Caco-2 (cell line): Measurements from ENCODE around the gene SYTL5. TPM values are rescaled to one million over a fixed set of nuclear protein-coding genes. Genes with fewer than 3 reads are reported as not detected.

Experiments
- BruUV-seq: library from RNA; stranded (reverse); fragments of 400-500 nt; replicated peaks from 2 replicates; lab custom pipeline; 2021; lab: Mats Ljungman, UMichigan
- CTCF ChIA-PET: fragments of 300-600 bp; sonication (Branson Sonifier 250); formaldehyde crosslinking; loops from one replicate; lab custom pipeline; 2022; ENCODE audit warnings: antibody characterized with exemption; lab: Charles Lee
- POLR2A ChIA-PET: fragments of 300-600 bp; sonication (Branson Sonifier 250); formaldehyde crosslinking; loops from one replicate; lab custom pipeline; 2022; ENCODE audit warnings: antibody characterized with exemption; lab: Charles Lee
- DNase-seq, 2 experiments: peaks; one replicate each; pipeline versions ENCODE4 v3.0.0 to v3.0.0-alpha.2; 2020 to 2022
- H3K27me3 ChIP-seq: replicated peaks from 2 replicates; pipeline ENCODE4 v1.6.0; 2011; ENCODE audit warnings: low read length; ENCODE audit not compliant: control insufficient read depth, insufficient read depth
- H3K36me3 ChIP-seq: 2 replicates; pipeline ENCODE4 v1.5.1; 2011; ENCODE audit warnings: low read length; ENCODE audit not compliant: control insufficient read depth, insufficient read depth
- H3K4me1 ChIP-seq: fragments of 250-450 bp; sonication (Bioruptor Pico); 2 replicates; pipeline ENCODE4 v1.5.1; 2020; ENCODE audit warnings: mild to moderate bottlenecking
- H3K4me3 ChIP-seq: 2 replicates; pipeline ENCODE4 v1.5.1; 2011; ENCODE audit warnings: low read depth, mild to moderate bottlenecking, control low read depth, low read length
- H3K9me3 ChIP-seq: fragments of 250-450 bp; sonication (Bioruptor Pico); 2 replicates; pipeline ENCODE4 v1.5.1; 2020; ENCODE audit warnings: mild to moderate bottlenecking, moderate library complexity
- H3K27ac Mint-ChIP-seq: one replicate; pipeline ENCODE4 v1.8.0; 2022; ENCODE audit warnings: mixed read lengths; ENCODE audit not compliant: unreplicated experiment
- H3K27me3 Mint-ChIP-seq: one replicate; pipeline ENCODE4 v1.8.0; 2022; ENCODE audit warnings: mixed read lengths; ENCODE audit not compliant: insufficient read depth, unreplicated experiment
- H3K36me3 Mint-ChIP-seq: one replicate; pipeline ENCODE4 v1.8.0; 2022; ENCODE audit warnings: mild to moderate bottlenecking, mixed read lengths; ENCODE audit not compliant: insufficient read depth, unreplicated experiment
- H3K4me1 Mint-ChIP-seq: one replicate; pipeline ENCODE4 v1.8.0; 2022; ENCODE audit warnings: low read depth, mixed read lengths; ENCODE audit not compliant: unreplicated experiment
- H3K4me3 Mint-ChIP-seq: one replicate; pipeline ENCODE4 v1.8.0; 2022; ENCODE audit warnings: mild to moderate bottlenecking, moderate library complexity, mixed read lengths; ENCODE audit not compliant: unreplicated experiment
- H3K9me3 Mint-ChIP-seq: one replicate; pipeline ENCODE4 v1.8.0; 2022; ENCODE audit warnings: mixed read lengths; ENCODE audit not compliant: unreplicated experiment
- intact Hi-C: fragments of 100-400 bp; cut with micrococcal nuclease; formaldehyde crosslinking; loops from one replicate; pipeline ENCODE4 v1.10.0; 2022; ENCODE audit not compliant: unreplicated experiment
- total RNA-seq: library from RNA; stranded (reverse); gene quantifications from 2 replicates; pipeline ENCODE4 v1.2.3, GENCODE V29; 2022
- TF ChIP-seq, protein P1 (sequence below), 2 experiments: fragments of 200-600 bp in 1 of 2; IDR thresholded peaks; 1 replicate in 1 of 2; 2 replicates in 1 of 2; pipeline versions ENCODE4 v1.5.1 to v1.8.0; 2011 to 2022; ENCODE audit warnings: antibody characterized with exemption in 1 of 2, control low read depth in 1 of 2, inconsistent platforms in 1 of 2, low read depth in 1 of 2, low read length in 1 of 2, mild to moderate bottlenecking in 1 of 2, moderate library complexity in 1 of 2; ENCODE audit not compliant: insufficient read depth in 1 of 2, severe bottlenecking in 1 of 2, unreplicated experiment in 1 of 2

The SYTL5 gene
- total RNA-seq, 1 experiment from 2014 or later: 8.9 TPM

- Histone ChIP-seq H3K36me3 (no peaks in the 10 kb centered on the region), H3K4me3 (no peak overlapping the region), H3K27me3 (no peaks in the 10 kb centered on the region), H3K4me1 (no peaks in the 10 kb centered on the region), H3K9me3 (no peaks in the 10 kb centered on the region)
- peaks cover 5% of the 10 kb centered on the region for H3K36me3 Mint-ChIP-seq
- ChIA-PET POLR2A (no interaction called here), CTCF (no interaction called here)
- no peaks in the 10 kb centered on the region for H3K9me3 Mint-ChIP-seq
- no peak overlapping the region for H3K27ac Mint-ChIP-seq
- intact Hi-C loops: no loop called here
- no TSS peak for BruUV-seq
- no peak overlapping the region for H3K4me3 Mint-ChIP-seq
- no peak for DNase-seq
- no peaks in the 10 kb centered on the region for H3K27me3 Mint-ChIP-seq
- H3K4me1 Mint-ChIP-seq: no peaks in the 10 kb centered on the region
- TF ChIP-seq, protein P1, sequence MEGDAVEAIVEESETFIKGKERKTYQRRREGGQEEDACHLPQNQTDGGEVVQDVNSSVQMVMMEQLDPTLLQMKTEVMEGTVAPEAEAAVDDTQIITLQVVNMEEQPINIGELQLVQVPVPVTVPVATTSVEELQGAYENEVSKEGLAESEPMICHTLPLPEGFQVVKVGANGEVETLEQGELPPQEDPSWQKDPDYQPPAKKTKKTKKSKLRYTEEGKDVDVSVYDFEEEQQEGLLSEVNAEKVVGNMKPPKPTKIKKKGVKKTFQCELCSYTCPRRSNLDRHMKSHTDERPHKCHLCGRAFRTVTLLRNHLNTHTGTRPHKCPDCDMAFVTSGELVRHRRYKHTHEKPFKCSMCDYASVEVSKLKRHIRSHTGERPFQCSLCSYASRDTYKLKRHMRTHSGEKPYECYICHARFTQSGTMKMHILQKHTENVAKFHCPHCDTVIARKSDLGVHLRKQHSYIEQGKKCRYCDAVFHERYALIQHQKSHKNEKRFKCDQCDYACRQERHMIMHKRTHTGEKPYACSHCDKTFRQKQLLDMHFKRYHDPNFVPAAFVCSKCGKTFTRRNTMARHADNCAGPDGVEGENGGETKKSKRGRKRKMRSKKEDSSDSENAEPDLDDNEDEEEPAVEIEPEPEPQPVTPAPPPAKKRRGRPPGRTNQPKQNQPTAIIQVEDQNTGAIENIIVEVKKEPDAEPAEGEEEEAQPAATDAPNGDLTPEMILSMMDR (IDR thresholded peaks at IDR 0.05; ENCODE audit: insufficient read depth in 1 of 2, low read depth in 1 of 2, low read length in 1 of 2, severe bottlenecking in 1 of 2, unreplicated experiment in 1 of 2): no peak
Measured at GRCh38 chrX:38052096-38052495, 45.7 kb downstream of the SYTL5 start.

GRCh38 chrX:38055170-38055847 is 49.0 kb downstream of the SYTL5 start:
- TF ChIP-seq, protein P1 (IDR thresholded peaks at IDR 0.05; ENCODE audit: insufficient read depth in 1 of 2, low read depth in 1 of 2, low read length in 1 of 2, severe bottlenecking in 1 of 2, unreplicated experiment in 1 of 2): no peak
- no peaks in the 10 kb centered on the region for H3K27me3 ChIP-seq
- Mint-ChIP-seq H3K9me3 (no peaks in the 10 kb centered on the region), H3K27me3 (no peaks in the 10 kb centered on the region), H3K36me3 (peaks cover 5% of the 10 kb centered on the region), H3K4me1 (no peaks in the 10 kb centered on the region), H3K27ac (no peak overlapping the region), H3K4me3 (no peak overlapping the region)
- H3K4me3 ChIP-seq: no peak overlapping the region
- POLR2A ChIA-PET: no interaction called here
- CTCF ChIA-PET: no interaction called here
- no peaks in the 10 kb centered on the region for H3K9me3 ChIP-seq
- no peaks in the 10 kb centered on the region for H3K4me1 ChIP-seq
- no TSS peak for BruUV-seq
- no peak for DNase-seq
- intact Hi-C loops: no loop called here
- no peaks in the 10 kb centered on the region for H3K36me3 ChIP-seq

- H3K27ac Mint-ChIP-seq: no peak overlapping the region
- Histone ChIP-seq H3K4me3 (no peak overlapping the region), H3K36me3 (no peaks in the 10 kb centered on the region), H3K27me3 (no peaks in the 10 kb centered on the region), H3K4me1 (peaks cover 10% of the 10 kb centered on the region; the same call in 1 of the 2 replicates), H3K9me3 (no peaks in the 10 kb centered on the region)
- no peak overlapping the region for H3K4me3 Mint-ChIP-seq
- no peaks in the 10 kb centered on the region for H3K36me3 Mint-ChIP-seq
- TF ChIP-seq, protein P1 (IDR thresholded peaks at IDR 0.05; ENCODE audit: insufficient read depth in 1 of 2, low read depth in 1 of 2, low read length in 1 of 2, severe bottlenecking in 1 of 2, unreplicated experiment in 1 of 2): no peak
- intact Hi-C loops: loop anchor here (5.0 kb wide), 1 partner anchor 43 kb away; no protein-coding TSS in a partner anchor
- H3K27me3 Mint-ChIP-seq: no peaks in the 10 kb centered on the region
- no peak for DNase-seq
- H3K4me1 Mint-ChIP-seq: no peaks in the 10 kb centered on the region
- no TSS peak for BruUV-seq
- CTCF ChIA-PET: no interaction called here
- no peaks in the 10 kb centered on the region for H3K9me3 Mint-ChIP-seq
- POLR2A ChIA-PET: no interaction called here
Measured at GRCh38 chrX:38060331-38060878, 54.1 kb downstream of the SYTL5 start.
